Measurements from ENCODE around the gene MED31.

DNA sequence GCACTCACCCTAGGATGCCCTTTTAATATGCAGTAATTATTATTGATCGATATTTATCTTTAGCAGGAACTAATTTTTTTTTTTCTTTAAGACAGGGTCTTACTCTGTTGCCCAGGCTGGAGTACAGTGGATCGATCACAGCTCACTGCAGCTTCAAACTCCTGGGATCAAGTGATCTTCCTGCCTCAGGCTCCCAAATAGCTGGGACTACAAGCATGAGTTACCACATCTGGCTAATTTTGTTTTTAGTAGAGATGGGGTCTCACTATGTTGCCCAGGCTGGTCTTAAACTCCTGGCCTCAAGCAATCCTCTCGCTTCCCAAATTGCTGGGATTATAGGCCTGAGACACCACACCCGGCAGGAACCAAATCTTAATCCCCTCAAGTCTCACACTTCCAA lies 40.2 kb downstream of the MED31 start:
- no peak for TF ChIP-seq POLR2A (IDR thresholded peaks at IDR 0.05)
- TF ChIP-seq, protein P1, sequence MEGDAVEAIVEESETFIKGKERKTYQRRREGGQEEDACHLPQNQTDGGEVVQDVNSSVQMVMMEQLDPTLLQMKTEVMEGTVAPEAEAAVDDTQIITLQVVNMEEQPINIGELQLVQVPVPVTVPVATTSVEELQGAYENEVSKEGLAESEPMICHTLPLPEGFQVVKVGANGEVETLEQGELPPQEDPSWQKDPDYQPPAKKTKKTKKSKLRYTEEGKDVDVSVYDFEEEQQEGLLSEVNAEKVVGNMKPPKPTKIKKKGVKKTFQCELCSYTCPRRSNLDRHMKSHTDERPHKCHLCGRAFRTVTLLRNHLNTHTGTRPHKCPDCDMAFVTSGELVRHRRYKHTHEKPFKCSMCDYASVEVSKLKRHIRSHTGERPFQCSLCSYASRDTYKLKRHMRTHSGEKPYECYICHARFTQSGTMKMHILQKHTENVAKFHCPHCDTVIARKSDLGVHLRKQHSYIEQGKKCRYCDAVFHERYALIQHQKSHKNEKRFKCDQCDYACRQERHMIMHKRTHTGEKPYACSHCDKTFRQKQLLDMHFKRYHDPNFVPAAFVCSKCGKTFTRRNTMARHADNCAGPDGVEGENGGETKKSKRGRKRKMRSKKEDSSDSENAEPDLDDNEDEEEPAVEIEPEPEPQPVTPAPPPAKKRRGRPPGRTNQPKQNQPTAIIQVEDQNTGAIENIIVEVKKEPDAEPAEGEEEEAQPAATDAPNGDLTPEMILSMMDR (IDR thresholded peaks at IDR 0.05): no peak

Measured in esophagus squamous epithelium (tissue), 4 donors.